ENCODE measurements around the gene NXPH3. TPM values are rescaled to one million over a fixed set of nuclear protein-coding genes. Genes with fewer than 3 reads are reported as not detected.

NXPH3 gene
- total and polyA plus RNA-seq, 9 of the 15 experiments (the other 6 are each of a cell fraction or from before 2014, with no cell fraction given): 0.04 to 0.27 (median 0.07) TPM; not detected in 2

DNA sequence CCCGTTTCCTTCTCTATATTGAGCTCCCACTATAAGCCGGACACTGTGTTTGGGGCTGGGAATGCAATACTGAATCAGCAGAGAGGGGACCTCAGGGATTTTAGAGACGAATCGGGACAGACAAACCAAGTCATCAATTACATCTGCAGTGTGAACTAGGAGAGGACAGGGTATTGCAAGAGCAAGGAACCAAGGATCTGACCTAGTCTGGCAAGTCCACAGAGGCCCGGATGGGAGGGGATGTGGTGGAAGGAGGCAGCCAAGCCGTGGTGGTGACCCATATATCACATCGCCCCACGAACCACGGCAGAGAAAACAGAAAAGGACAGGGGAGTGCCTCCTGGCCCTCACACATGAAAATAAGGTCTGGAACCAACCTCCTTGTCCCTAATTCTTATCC is 28.1 kb upstream of the NXPH3 start:
- WGBS (ENCODE audit: insufficient coverage, low coverage, missing lambda C conversion rate): 14% methylated on average over 9 of the region's 9 CpGs
- no peaks in the 10 kb centered on the region; the same call in 1 of the 2 replicates for H4K20me1 ChIP-seq (replicated peaks; ENCODE audit: control insufficient read depth, insufficient read depth, low read length)
- in situ Hi-C loops (cut with MboI) (no loop called here), intact Hi-C loops (cut with micrococcal nuclease) (no loop called here)
- CTCF ChIA-PET (ENCODE audit: low intra/inter-chr PET ratio): interaction anchor here (3.1 kb wide), 1 partner anchor 139 kb away, joined by 20 read pairs; no protein-coding TSS in a partner anchor
- no peaks in the 10 kb centered on the region for H3K9me1 ChIP-seq (ENCODE audit: control insufficient read depth, insufficient read depth, low read length)
- H3K4me1 ChIP-seq (replicated peaks in 1 of 2; ENCODE audit: control insufficient read depth in 2 of 2, insufficient read depth in 2 of 2, low read length in 2 of 2): peaks cover 0 to 10% of the 10 kb centered on the region in 2 experiments; a peak in 1 of 5 replicates
- H3K4me3 ChIP-seq: no peak overlapping the region
- H3K79me2 ChIP-seq (ENCODE audit: control insufficient read depth, insufficient read depth, low read length): no peaks in the 10 kb centered on the region
- no peaks in the 10 kb centered on the region for H3K36me3 ChIP-seq (ENCODE audit: control insufficient read depth, insufficient read depth, low read length)
- DNase-seq (ENCODE audit: extremely low read depth in 1 of 4, low spot score in 3 of 4) (peak in 1 of 4 experiments; percentile 6), ATAC-seq (no peak), FAIRE-seq (no peak)
- H3K27me3 ChIP-seq (ENCODE audit: control insufficient read depth in 2 of 2, insufficient read depth in 2 of 2, low read length in 2 of 2): peaks cover 2 to 18% of the 10 kb centered on the region in 2 experiments; a peak in 3 of 5 replicates
- H2AFZ ChIP-seq (ENCODE audit: low read depth, low read length): no peak overlapping the region
- H3K9me3 ChIP-seq (replicated peaks; ENCODE audit: control insufficient read depth, insufficient read depth, low read depth, low read length): no peaks in the 10 kb centered on the region
- no peak overlapping the region for H3K4me2 ChIP-seq (ENCODE audit: insufficient read depth, low read length)
- TF ChIP-seq ZNF764 (CRISPR knock-in tag; IDR thresholded peaks at IDR 0.05; ENCODE audit: low read depth) (no peak), PHF21A (IDR thresholded peaks at IDR 0.05; ENCODE audit: borderline replicate concordance, low read depth) (peak; percentile 66)
- TF ChIP-seq, protein P1, sequence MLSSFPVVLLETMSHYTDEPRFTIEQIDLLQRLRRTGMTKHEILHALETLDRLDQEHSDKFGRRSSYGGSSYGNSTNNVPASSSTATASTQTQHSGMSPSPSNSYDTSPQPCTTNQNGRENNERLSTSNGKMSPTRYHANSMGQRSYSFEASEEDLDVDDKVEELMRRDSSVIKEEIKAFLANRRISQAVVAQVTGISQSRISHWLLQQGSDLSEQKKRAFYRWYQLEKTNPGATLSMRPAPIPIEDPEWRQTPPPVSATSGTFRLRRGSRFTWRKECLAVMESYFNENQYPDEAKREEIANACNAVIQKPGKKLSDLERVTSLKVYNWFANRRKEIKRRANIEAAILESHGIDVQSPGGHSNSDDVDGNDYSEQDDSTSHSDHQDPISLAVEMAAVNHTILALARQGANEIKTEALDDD (IDR thresholded peaks at IDR 0.05): no peak
- POLR2A ChIA-PET: interaction anchor here (0.6 kb wide), 1 partner anchor 325 kb away, joined by 3 read pairs; no protein-coding TSS in a partner anchor
- BruUV-seq (replicated peaks): no TSS peak
- no peak overlapping the region for H3K9ac ChIP-seq (ENCODE audit: insufficient read depth in 1 of 2, low read depth in 2 of 2, low read length in 2 of 2)
- no peak overlapping the region for H3K27ac ChIP-seq (ENCODE audit: extremely low read depth, low read depth, low read length)

DNA sequence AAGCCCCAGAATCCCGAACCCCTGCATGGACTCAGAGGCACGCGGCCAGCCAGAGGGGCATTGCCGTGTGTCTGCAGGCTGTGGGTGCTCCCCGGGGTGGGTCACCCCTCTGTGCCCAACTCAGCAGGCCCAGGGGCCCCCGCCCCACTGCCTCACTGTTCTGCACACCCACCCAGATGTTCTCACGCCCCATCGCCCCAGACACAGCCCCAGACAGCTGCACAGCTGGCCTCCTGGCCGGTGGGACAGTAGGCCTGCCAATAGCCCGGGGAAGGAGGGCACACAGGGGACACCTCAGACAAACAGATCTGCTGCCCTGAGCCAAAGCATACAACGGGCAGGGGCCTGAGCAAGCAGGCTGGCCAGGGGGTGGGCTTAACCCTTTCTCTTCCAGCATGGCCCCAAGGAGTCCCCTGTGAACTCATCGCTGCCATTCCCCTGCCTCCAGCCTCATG is 27.6 kb upstream of the NXPH3 start:
- H2AFZ ChIP-seq (ENCODE audit: low read depth, low read length): no peak overlapping the region
- intact Hi-C loops (cut with micrococcal nuclease): loop anchor here (1.0 to 2.0 kb wide), 3 partner anchors 53 to 139 kb away; partner anchors contain the start of gene NGFR

More for the DNA sequence above, 27.6 kb upstream of the NXPH3 start:
- Histone ChIP-seq H3K9me3 (replicated peaks; ENCODE audit: control insufficient read depth, insufficient read depth, low read depth, low read length) (no peaks in the 10 kb centered on the region), H3K27me3 (ENCODE audit: control insufficient read depth in 2 of 2, insufficient read depth in 2 of 2, low read length in 2 of 2) (peaks cover 2 to 18% of the 10 kb centered on the region in 2 experiments; a peak in 3 of 5 replicates), H4K20me1 (replicated peaks; ENCODE audit: control insufficient read depth, insufficient read depth, low read length) (no peaks in the 10 kb centered on the region; the same call in 1 of the 2 replicates), H3K4me3 (no peak overlapping the region), H3K9me1 (ENCODE audit: control insufficient read depth, insufficient read depth, low read length) (no peaks in the 10 kb centered on the region), H3K4me2 (ENCODE audit: insufficient read depth, low read length) (no peak overlapping the region), H3K9ac (ENCODE audit: insufficient read depth in 1 of 2, low read depth in 2 of 2, low read length in 2 of 2) (no peak overlapping the region), H3K4me1 (replicated peaks in 1 of 2; ENCODE audit: control insufficient read depth in 2 of 2, insufficient read depth in 2 of 2, low read length in 2 of 2) (peaks cover 0 to 10% of the 10 kb centered on the region in 2 experiments; a peak in 1 of 5 replicates), H3K79me2 (ENCODE audit: control insufficient read depth, insufficient read depth, low read length) (no peaks in the 10 kb centered on the region), H3K36me3 (ENCODE audit: control insufficient read depth, insufficient read depth, low read length) (no peaks in the 10 kb centered on the region), H3K27ac (ENCODE audit: extremely low read depth, low read depth, low read length) (no peak overlapping the region)
- POLR2A ChIA-PET: interaction anchor here (0.5 kb wide), 1 partner anchor 151 kb away, joined by 3 read pairs; no protein-coding TSS in a partner anchor
- no peak for DNase-seq (ENCODE audit: extremely low read depth in 1 of 4, low spot score in 3 of 4)
- FAIRE-seq: no peak
- no peak for ATAC-seq
- CTCF ChIA-PET (ENCODE audit: low intra/inter-chr PET ratio): interaction anchor here (0.7 to 3.1 kb wide), 5 partner anchors 110 to 869 kb away, joined by 3 to 20 read pairs (median 4); no protein-coding TSS in a partner anchor
- 27% methylated on average over 10 of the region's 12 CpGs for WGBS (ENCODE audit: insufficient coverage, low coverage, missing lambda C conversion rate)
- in situ Hi-C loops (cut with MboI): no loop called here
- BruUV-seq (replicated peaks): no TSS peak

Measured in K562 (cell line).